Panc1 (cell line): ENCODE results near the gene SOCS2.

Experiments
- CTCF ChIP-seq: fragments of 450-650 bp; IDR thresholded peaks from 2 replicates; pipeline ENCODE4 v1.5.1; 2017; ENCODE audit warnings: mild to moderate bottlenecking
- SIN3A ChIP-seq: IDR thresholded peaks from 2 replicates; pipeline ENCODE4 v1.6.1; 2012; ENCODE audit warnings: low read depth, mild to moderate bottlenecking, low read length, moderate library complexity, borderline replicate concordance; ENCODE audit not compliant: insufficient read depth
- TCF7L2 ChIP-seq: IDR thresholded peaks from 2 replicates; pipeline ENCODE4 v1.6.1; 2011; ENCODE audit warnings: mild to moderate bottlenecking, low read depth, low read length, inconsistent platforms
- TF ChIP-seq, protein P1 (sequence below), 2 experiments: IDR thresholded peaks; 2 replicates each; pipeline ENCODE4 v1.6.1; 2011 to 2012; ENCODE audit warnings: low read depth in 2 of 2, control low read depth in 1 of 2, low read length in 1 of 2, mild to moderate bottlenecking in 1 of 2, moderate library complexity in 1 of 2; ENCODE audit not compliant: insufficient read depth in 1 of 2

DNA sequence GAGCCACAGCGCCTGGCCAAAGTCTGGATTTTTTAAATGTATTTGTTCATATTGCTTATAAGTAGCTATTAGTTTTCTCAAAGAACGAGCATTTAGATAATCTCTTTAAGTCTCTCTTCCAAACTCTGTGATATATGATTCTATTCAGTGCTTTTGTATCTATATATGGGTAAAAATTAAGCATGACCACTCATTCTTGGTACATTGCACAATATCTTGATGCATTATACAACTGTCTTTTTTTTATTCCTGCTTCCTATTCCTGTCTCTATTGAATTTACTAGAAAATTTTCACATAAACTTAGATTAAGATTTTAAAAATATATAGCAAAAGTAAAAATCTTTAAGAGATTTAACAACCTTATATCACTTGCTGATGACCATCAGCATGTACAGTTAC lies 29.1 kb downstream of the SOCS2 start:
- TF ChIP-seq, protein P1, sequence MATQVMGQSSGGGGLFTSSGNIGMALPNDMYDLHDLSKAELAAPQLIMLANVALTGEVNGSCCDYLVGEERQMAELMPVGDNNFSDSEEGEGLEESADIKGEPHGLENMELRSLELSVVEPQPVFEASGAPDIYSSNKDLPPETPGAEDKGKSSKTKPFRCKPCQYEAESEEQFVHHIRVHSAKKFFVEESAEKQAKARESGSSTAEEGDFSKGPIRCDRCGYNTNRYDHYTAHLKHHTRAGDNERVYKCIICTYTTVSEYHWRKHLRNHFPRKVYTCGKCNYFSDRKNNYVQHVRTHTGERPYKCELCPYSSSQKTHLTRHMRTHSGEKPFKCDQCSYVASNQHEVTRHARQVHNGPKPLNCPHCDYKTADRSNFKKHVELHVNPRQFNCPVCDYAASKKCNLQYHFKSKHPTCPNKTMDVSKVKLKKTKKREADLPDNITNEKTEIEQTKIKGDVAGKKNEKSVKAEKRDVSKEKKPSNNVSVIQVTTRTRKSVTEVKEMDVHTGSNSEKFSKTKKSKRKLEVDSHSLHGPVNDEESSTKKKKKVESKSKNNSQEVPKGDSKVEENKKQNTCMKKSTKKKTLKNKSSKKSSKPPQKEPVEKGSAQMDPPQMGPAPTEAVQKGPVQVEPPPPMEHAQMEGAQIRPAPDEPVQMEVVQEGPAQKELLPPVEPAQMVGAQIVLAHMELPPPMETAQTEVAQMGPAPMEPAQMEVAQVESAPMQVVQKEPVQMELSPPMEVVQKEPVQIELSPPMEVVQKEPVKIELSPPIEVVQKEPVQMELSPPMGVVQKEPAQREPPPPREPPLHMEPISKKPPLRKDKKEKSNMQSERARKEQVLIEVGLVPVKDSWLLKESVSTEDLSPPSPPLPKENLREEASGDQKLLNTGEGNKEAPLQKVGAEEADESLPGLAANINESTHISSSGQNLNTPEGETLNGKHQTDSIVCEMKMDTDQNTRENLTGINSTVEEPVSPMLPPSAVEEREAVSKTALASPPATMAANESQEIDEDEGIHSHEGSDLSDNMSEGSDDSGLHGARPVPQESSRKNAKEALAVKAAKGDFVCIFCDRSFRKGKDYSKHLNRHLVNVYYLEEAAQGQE (IDR thresholded peaks at IDR 0.05; ENCODE audit: insufficient read depth in 1 of 2, low read depth in 2 of 2, low read length in 1 of 2): no peak
- TF ChIP-seq CTCF (no peak), SIN3A (no peak), TCF7L2 (no peak)
